ENCODE data around the gene RPAP3. TPM values are rescaled to one million over a fixed set of nuclear protein-coding genes. Genes with fewer than 3 reads are reported as not detected.
A peak's percentile ranks its signal among the peaks of the same experiment; 100 is the strongest.

RPAP3 gene
- total RNA-seq, 6 donors from 2014 or later, result 6.5 to 28.0 (median 16.4) TPM

GRCh38 chr12:47709237-47709636, 3.4 kb upstream of the RPAP3 start:
- WGBS, 2 donors, result 86 to 95% methylated on average over 4 of the region's 4 CpGs
- DNase-seq (no peak), ATAC-seq (ENCODE audit: low FRiP score in 2 of 2) (no peak)
- TF ChIP-seq POLR2AphosphoS5 (IDR thresholded peaks at IDR 0.05), result no peak
- no peak for TF ChIP-seq EP300 (IDR thresholded peaks at IDR 0.05)
- TF ChIP-seq, protein P1, sequence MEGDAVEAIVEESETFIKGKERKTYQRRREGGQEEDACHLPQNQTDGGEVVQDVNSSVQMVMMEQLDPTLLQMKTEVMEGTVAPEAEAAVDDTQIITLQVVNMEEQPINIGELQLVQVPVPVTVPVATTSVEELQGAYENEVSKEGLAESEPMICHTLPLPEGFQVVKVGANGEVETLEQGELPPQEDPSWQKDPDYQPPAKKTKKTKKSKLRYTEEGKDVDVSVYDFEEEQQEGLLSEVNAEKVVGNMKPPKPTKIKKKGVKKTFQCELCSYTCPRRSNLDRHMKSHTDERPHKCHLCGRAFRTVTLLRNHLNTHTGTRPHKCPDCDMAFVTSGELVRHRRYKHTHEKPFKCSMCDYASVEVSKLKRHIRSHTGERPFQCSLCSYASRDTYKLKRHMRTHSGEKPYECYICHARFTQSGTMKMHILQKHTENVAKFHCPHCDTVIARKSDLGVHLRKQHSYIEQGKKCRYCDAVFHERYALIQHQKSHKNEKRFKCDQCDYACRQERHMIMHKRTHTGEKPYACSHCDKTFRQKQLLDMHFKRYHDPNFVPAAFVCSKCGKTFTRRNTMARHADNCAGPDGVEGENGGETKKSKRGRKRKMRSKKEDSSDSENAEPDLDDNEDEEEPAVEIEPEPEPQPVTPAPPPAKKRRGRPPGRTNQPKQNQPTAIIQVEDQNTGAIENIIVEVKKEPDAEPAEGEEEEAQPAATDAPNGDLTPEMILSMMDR (IDR thresholded peaks at IDR 0.05), result no peak
- no peak for TF ChIP-seq POLR2A (IDR thresholded peaks at IDR 0.05)
- Histone ChIP-seq H3K9me3 (no peaks in the 10 kb centered on the region), H3K27ac (no peak overlapping the region), H3K36me3 (no peaks in the 10 kb centered on the region), H3K4me3 (no peak overlapping the region), H3K27me3 (no peaks in the 10 kb centered on the region), H3K4me1 (peaks cover 18 to 29% (median 22%) of the 10 kb centered on the region in 4 donors)

DNA sequence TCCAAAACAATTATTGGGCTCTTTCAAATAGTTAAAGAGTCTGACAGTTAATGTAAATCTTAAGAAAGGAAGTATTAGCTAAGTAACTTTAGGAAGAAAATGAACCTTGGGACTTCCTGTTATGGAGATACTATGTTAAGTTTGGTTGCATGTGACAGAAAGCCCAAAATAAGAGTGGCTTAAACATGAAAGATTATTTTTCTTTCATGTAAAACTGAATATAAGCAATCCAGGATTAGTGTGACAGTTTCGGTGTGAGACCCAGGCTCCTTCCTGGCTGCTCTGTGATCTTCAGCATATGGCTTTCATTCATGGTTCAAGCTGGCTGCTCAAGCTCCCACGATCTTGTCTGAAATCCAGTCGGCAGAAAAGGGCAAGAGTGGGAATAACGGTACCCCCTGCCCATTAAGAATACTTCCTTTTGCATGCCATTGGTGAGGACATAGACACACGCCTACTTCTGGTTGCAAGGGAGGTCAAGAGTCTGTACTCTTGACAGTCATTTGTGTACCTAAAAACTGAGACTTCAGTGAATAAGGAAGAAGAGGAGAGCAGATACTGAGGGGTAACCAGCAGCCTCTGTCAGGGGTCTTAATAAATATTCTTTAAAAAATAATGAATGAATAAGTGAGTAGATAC, 2.2 kb upstream of the RPAP3 start:
- Histone ChIP-seq H3K36me3 (no peaks in the 10 kb centered on the region), H3K4me1 (peaks cover 18 to 29% (median 23%) of the 10 kb centered on the region in 4 donors), H3K27me3 (no peaks in the 10 kb centered on the region), H3K4me3 (no peak overlapping the region), H3K27ac (peak overlapping the region in 2 of 4 donors; percentile 19 to 44), H3K9me3 (no peaks in the 10 kb centered on the region)
- TF ChIP-seq EP300 (IDR thresholded peaks at IDR 0.05) (no peak), POLR2AphosphoS5 (IDR thresholded peaks at IDR 0.05) (no peak), POLR2A (IDR thresholded peaks at IDR 0.05) (no peak)
- TF ChIP-seq, protein P1 (IDR thresholded peaks at IDR 0.05), result no peak
- 45 to 48% methylated on average over 5 of the region's 5 CpGs for WGBS, 2 donors
- no peak for ATAC-seq (ENCODE audit: low FRiP score in 2 of 2)
- DNase-seq, result no peak

DNA sequence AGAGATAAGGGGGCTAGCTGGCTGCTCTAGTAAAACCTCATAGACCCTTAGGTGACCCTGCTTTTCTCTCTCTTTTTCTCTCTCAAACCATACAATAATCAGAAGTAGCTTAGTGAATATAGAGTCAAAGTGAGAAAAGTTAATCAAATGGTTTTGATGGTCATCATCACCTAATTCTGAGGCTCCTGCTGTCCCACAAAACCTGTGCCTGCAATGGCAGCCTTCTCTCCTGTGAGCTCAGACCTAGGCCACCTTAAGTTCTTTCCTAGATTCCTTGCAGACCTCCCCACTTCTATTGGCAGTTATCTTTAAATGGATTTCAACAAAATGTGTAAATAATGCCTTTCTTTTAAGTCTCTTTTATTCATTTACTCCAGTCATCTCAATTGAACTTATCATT, 1.5 kb upstream of the RPAP3 start:
- Histone ChIP-seq H3K4me1 (peaks cover 18 to 29% (median 23%) of the 10 kb centered on the region in 4 donors), H3K27me3 (no peaks in the 10 kb centered on the region), H3K27ac (peak overlapping the region in 1 of 4 donors; percentile 94), H3K36me3 (no peaks in the 10 kb centered on the region), H3K4me3 (peak overlapping the region in 1 of 4 donors; percentile 69), H3K9me3 (no peaks in the 10 kb centered on the region)
- no peak for DNase-seq
- no peak for ATAC-seq (ENCODE audit: low FRiP score in 2 of 2)
- TF ChIP-seq, protein P1 (IDR thresholded peaks at IDR 0.05), result no peak
- no peak for TF ChIP-seq POLR2AphosphoS5 (IDR thresholded peaks at IDR 0.05)
- no peak for TF ChIP-seq EP300 (IDR thresholded peaks at IDR 0.05)

DNA sequence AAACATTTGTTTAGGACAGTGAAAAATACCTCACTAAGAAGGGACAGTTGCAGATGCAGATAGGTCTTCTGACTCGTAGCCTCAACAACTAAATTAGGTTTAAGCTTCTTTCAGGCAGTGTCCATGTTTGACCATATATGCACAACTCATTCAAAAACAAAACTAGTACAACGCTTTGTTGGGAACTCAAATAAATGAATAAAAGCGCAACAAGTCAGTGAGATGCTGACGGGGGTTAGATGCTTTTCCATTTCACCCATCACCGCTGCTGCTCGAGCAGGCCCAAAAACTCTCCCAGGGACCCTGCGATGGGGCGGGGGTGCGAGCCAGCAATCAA, 633 bp downstream of the RPAP3 start:
- H3K4me3 ChIP-seq, result peak overlapping the region; percentile 69 to 98 (median 96)
- DNase-seq (no peak), ATAC-seq (ENCODE audit: low FRiP score in 2 of 2) (no peak)
- TF ChIP-seq POLR2A (IDR thresholded peaks at IDR 0.05), result no peak
- no peak for TF ChIP-seq POLR2AphosphoS5 (IDR thresholded peaks at IDR 0.05)
- TF ChIP-seq, protein P1 (IDR thresholded peaks at IDR 0.05), result no peak
- no peak for TF ChIP-seq EP300 (IDR thresholded peaks at IDR 0.05)
- H3K4me1 ChIP-seq, result peaks cover 18 to 29% (median 23%) of the 10 kb centered on the region in 4 donors
- peak overlapping the region; percentile 86 to 94 (median 92) for H3K27ac ChIP-seq
- H3K27me3 ChIP-seq, result no peaks in the 10 kb centered on the region
- H3K36me3 ChIP-seq, result peaks cover 0 to 5% (median 2%) of the 10 kb centered on the region in 4 donors
- WGBS, 2 donors, result 1 to 3% methylated on average over 6 to 9 of the region's 9 CpGs
- no peaks in the 10 kb centered on the region for H3K9me3 ChIP-seq

DNA sequence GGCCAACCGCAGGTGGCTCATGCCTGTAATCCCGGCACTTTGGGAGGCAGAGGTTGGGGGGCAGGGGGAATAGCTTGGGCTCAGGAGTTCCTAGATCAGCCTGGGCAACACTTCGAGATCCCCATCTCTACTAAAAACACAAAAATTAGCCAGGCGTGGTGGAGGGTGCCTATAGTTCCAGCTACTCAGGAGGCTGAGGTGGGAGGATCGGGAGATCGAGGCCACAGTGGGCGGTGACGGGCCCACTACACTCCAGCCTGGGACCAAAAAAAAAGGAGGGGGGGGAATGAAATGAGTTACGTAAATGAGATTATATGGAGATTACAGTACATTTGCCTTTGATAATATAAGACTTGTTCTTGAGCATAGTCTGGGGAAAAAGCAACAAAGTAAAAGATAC, 1.1 kb downstream of the RPAP3 start:
- 92 to 93% methylated on average over 9 of the region's 9 CpGs for WGBS, 2 donors
- Histone ChIP-seq H3K27me3 (no peaks in the 10 kb centered on the region), H3K4me1 (peaks cover 18 to 29% (median 23%) of the 10 kb centered on the region in 4 donors), H3K36me3 (peaks cover 0 to 9% (median 4%) of the 10 kb centered on the region in 4 donors), H3K9me3 (no peaks in the 10 kb centered on the region), H3K4me3 (peak overlapping the region in 2 of 4 donors; percentile 69 to 98), H3K27ac (no peak overlapping the region)
- no peak for TF ChIP-seq EP300 (IDR thresholded peaks at IDR 0.05)
- no peak for TF ChIP-seq POLR2A (IDR thresholded peaks at IDR 0.05)
- TF ChIP-seq POLR2AphosphoS5 (IDR thresholded peaks at IDR 0.05), result no peak
- TF ChIP-seq, protein P1 (IDR thresholded peaks at IDR 0.05), result no peak
- ATAC-seq (ENCODE audit: low FRiP score in 2 of 2) (no peak), DNase-seq (no peak)
